A673 (cell line): ENCODE measurements around the gene IL21R. TPM values are rescaled to one million over a fixed set of nuclear protein-coding genes. Genes with fewer than 3 reads are reported as not detected.
"Not testable (repeated sequence)": the region's sequence is repeated elsewhere in the genome, so short reads cannot be mapped to it uniquely, and the experiment has no call there.

Experiments
- BruUV-seq: library from RNA; stranded (reverse); fragments of 400-500 nt; replicated peaks from 2 replicates; lab custom pipeline; 2021; lab: Mats Ljungman, UMichigan
- CTCF ChIA-PET: fragments of 300-600 bp; sonication (Branson Sonifier 250); formaldehyde crosslinking; loops from one replicate; lab custom pipeline; 2022; ENCODE audit warnings: antibody characterized with exemption; lab: Charles Lee
- POLR2A ChIA-PET: fragments of 300-600 bp; sonication (Branson Sonifier 250); formaldehyde crosslinking; loops from one replicate; lab custom pipeline; 2022; ENCODE audit warnings: antibody characterized with exemption; ENCODE audit not compliant: low non-redundant PET; lab: Charles Lee
- DNase-seq: peaks from one replicate; pipeline ENCODE4 v3.0.0-alpha.2; 2015; ENCODE audit warnings: low spot score
- H3K27ac ChIP-seq: fragments of 200-600 bp; sonication (generic); 2 replicates; pipeline ENCODE4 v1.5.1; 2016; ENCODE audit warnings: mixed run types, low read depth, mild to moderate bottlenecking, mixed read lengths, antibody characterized with exemption, low read length; ENCODE audit not compliant: poor library complexity, severe bottlenecking
- H3K27me3 ChIP-seq: fragments of 200-600 bp; sonication (generic); replicated peaks from 2 replicates; pipeline ENCODE4 v1.6.1; 2017; ENCODE audit warnings: mixed run types, low read depth, mild to moderate bottlenecking, mixed read lengths, antibody characterized with exemption, low read length; ENCODE audit not compliant: insufficient read depth, poor library complexity
- H3K36me3 ChIP-seq: fragments of 200-600 bp; sonication (generic); 2 replicates; pipeline ENCODE4 v1.6.1; 2016; ENCODE audit warnings: mixed run types, mild to moderate bottlenecking, mixed read lengths, antibody characterized with exemption, low read length; ENCODE audit not compliant: insufficient read depth, poor library complexity, severe bottlenecking
- H3K4me1 ChIP-seq: fragments of 200-600 bp; sonication (generic); 2 replicates; pipeline ENCODE4 v1.6.1; 2017; ENCODE audit warnings: mixed run types, mild to moderate bottlenecking, mixed read lengths, antibody characterized with exemption, low read length; ENCODE audit not compliant: insufficient read depth, poor library complexity, severe bottlenecking
- H3K4me3 ChIP-seq: fragments of 200-600 bp; sonication (generic); 2 replicates; pipeline ENCODE4 v1.5.1; 2016; ENCODE audit warnings: low read depth, mixed run types, mild to moderate bottlenecking, mixed read lengths, low read length; ENCODE audit not compliant: poor library complexity, severe bottlenecking
- H3K9me3 ChIP-seq: fragments of 200-600 bp; sonication (generic); 2 replicates; pipeline ENCODE4 v1.6.1; 2016; ENCODE audit warnings: mixed run types, low read depth, mild to moderate bottlenecking, mixed read lengths, antibody characterized with exemption, low read length; ENCODE audit not compliant: poor library complexity, severe bottlenecking
- EZH2 ChIP-seq: fragments of 200-600 bp; sonication (generic); IDR thresholded peaks from 2 replicates; pipeline ENCODE4 v1.6.1; 2017; ENCODE audit warnings: borderline replicate concordance, low read depth, mild to moderate bottlenecking, mixed read lengths, antibody characterized with exemption, low read length; ENCODE audit not compliant: poor library complexity, severe bottlenecking
- intact Hi-C: fragments of 100-400 bp; cut with micrococcal nuclease; formaldehyde crosslinking; loops from one replicate; pipeline ENCODE4 v1.10.0; 2022; ENCODE audit not compliant: unreplicated experiment
- total RNA-seq: library from RNA; stranded (reverse); gene quantifications from 2 replicates; pipeline ENCODE4 v1.2.3, GENCODE V29; 2021
- TF ChIP-seq, protein P1 (sequence below): fragments of 300-800, 200-600 bp; sonication (generic); conservative IDR thresholded peaks from 2 replicates; pipeline ENCODE4 v1.5.1; 2017; ENCODE audit warnings: low read depth, mild to moderate bottlenecking, antibody characterized with exemption, low read length, moderate library complexity, mixed read lengths

The IL21R gene
- total RNA-seq, 1 experiment from 2014 or later = 0.19 TPM

DNA sequence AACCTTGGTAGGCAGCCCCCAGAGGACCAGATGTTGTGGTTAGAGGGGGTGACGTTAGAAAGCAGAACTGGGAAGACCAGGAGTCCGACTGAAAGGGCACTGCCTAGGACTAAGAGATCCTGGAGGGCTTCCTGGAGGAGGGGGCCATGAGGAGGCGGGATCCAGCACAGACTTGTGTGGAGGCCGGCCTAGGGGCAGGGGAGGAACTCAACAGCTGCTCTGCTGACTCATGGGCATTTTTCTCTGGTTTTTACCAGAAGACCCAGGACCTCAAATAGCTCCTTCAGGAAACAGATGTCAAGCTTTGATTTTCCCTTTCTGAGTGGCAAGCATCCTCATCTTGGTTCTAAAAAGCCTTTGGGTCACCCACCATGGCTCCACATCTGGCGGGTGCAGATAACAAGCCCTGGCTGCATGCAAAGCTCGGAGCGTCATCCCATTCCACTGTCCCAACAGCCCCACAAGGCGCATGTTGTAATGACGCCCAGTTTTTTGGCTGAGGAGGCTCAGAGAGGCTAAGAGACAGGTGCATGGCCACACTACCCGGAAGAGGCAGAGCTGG is 29.0 kb downstream of the IL21R start:
- BruUV-seq = no TSS peak
- Histone ChIP-seq H3K4me3 (no peak overlapping the region), H3K27ac (no peak overlapping the region), H3K4me1 (no peaks in the 10 kb centered on the region), H3K9me3 (no peaks in the 10 kb centered on the region), H3K36me3 (no peaks in the 10 kb centered on the region), H3K27me3 (no peaks in the 10 kb centered on the region)
- ChIA-PET CTCF (no interaction called here), POLR2A (no interaction called here)
- TF ChIP-seq, protein P1, sequence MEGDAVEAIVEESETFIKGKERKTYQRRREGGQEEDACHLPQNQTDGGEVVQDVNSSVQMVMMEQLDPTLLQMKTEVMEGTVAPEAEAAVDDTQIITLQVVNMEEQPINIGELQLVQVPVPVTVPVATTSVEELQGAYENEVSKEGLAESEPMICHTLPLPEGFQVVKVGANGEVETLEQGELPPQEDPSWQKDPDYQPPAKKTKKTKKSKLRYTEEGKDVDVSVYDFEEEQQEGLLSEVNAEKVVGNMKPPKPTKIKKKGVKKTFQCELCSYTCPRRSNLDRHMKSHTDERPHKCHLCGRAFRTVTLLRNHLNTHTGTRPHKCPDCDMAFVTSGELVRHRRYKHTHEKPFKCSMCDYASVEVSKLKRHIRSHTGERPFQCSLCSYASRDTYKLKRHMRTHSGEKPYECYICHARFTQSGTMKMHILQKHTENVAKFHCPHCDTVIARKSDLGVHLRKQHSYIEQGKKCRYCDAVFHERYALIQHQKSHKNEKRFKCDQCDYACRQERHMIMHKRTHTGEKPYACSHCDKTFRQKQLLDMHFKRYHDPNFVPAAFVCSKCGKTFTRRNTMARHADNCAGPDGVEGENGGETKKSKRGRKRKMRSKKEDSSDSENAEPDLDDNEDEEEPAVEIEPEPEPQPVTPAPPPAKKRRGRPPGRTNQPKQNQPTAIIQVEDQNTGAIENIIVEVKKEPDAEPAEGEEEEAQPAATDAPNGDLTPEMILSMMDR = no peak
- no peak for TF ChIP-seq EZH2
- intact Hi-C loops = no loop called here
- no peak for DNase-seq

DNA sequence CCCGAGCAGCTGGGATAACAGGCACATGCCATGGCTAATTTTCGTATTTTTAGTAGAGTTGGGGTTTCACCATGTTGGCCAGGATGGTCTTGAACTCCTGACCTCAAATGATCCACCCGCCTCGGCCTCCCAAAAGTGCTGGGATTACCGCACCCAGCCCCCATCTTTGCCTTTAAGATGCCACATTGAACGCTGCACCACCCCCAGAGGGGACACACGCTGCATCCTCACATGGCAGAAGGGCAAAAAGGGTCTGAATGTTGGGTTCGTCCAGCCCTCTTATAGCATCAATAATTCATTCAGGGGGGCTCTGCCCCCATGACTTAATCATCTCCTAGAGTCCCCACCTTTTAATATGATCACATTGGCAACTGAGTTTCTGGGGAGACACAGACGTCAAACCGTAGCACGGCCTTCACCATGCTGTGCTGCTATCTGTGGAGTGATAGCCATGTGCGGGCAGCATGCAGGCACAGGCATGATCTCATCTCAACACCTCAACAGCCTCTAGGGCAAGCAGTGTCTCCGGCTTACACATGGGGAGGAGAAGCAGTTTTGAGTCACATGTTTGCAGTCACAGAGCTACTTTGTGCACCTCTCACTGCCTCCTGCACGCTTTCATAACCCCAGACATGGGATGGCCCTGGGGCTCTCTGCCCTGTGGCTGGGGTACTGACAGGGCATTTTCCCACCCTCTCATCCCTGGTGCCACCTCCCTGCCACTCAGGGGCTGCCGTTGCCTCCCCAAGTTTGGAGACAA is 30.0 kb downstream of the IL21R start:
- H3K4me3 ChIP-seq = no peak overlapping the region
- no peak for DNase-seq
- intact Hi-C loops = no loop called here
- no peak overlapping the region for H3K27ac ChIP-seq
- H3K27me3 ChIP-seq = no peaks in the 10 kb centered on the region
- H3K4me1 ChIP-seq = no peaks in the 10 kb centered on the region
- no peaks in the 10 kb centered on the region for H3K9me3 ChIP-seq
- ChIA-PET CTCF (no interaction called here), POLR2A (no interaction called here)
- no peak for TF ChIP-seq EZH2
- TF ChIP-seq, protein P1 = no peak
- no TSS peak for BruUV-seq
- H3K36me3 ChIP-seq = no peaks in the 10 kb centered on the region

DNA sequence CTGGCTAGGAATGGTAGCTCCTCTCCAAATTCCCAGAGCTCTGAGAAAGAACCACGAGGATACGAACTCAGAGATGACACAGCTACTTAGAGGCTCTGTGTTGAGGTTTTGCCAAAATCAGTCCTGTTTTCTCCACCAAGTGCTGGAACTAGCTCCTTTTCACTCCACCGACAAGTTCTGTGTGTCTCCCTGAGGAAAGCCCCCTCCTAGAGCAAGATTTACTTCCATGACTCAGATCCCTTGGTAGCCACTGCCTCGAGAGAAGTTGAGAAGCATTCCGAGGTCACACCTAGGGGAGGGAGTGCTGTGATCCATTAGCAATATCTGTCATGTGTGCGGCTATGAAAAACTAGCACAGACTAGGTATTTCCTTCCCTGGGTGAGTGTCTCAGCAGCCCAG is 30.6 kb downstream of the IL21R start:
- DNase-seq = no peak
- CTCF ChIA-PET = no interaction called here
- Histone ChIP-seq H3K27ac (no peak overlapping the region), H3K4me3 (no peak overlapping the region), H3K4me1 (no peaks in the 10 kb centered on the region), H3K27me3 (no peaks in the 10 kb centered on the region), H3K36me3 (no peaks in the 10 kb centered on the region), H3K9me3 (no peaks in the 10 kb centered on the region)
- POLR2A ChIA-PET = no interaction called here
- intact Hi-C loops = no loop called here
- BruUV-seq = no TSS peak
- TF ChIP-seq, protein P1 = no peak
- no peak for TF ChIP-seq EZH2

DNA sequence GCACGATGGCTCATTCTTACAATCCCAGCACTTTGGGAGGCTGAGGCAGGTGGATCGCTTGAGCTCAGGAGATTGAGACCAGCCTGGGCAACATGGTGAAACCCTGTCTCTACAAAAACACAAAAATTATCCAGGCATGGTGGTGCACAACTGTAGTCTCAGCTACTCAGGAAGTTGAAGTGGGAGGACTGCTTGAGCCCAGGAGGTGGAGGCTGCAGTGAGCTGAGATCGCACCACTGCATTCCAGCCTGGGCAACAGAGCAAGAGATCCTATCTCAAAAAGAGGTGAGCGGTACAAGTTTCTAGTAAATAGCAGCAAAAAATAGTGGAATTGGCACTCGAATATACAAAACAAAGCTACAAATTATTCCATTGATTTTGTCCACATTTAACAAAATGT is 31.2 kb downstream of the IL21R start:
- H3K27ac ChIP-seq, DNase-seq: not testable (repeated sequence)

More for the DNA sequence above, 31.2 kb downstream of the IL21R start:
- BruUV-seq, H3K4me1 ChIP-seq, H3K36me3 ChIP-seq, H3K4me3 ChIP-seq, CTCF ChIA-PET, POLR2A ChIA-PET, H3K27me3 ChIP-seq, H3K9me3 ChIP-seq, intact Hi-C loops: not testable (repeated sequence)
